GM12874 (cell line): ENCODE data around the gene CCDC107.

ENCODE experiments used
- CTCF ChIP-seq: IDR thresholded peaks from 2 replicates; pipeline ENCODE4 v1.5.1; 2011; ENCODE audit warnings: low read depth, mild to moderate bottlenecking, control low read depth, low read length, moderate library complexity; ENCODE audit not compliant: insufficient read depth

CCDC107 gene

GRCh38 chr9:35629597-35629996 lies 28.5 kb upstream of the CCDC107 start:
- TF ChIP-seq CTCF, result no peak

- TF ChIP-seq CTCF, result no peak
Measured at GRCh38 chr9:35635730-35636129, 22.4 kb upstream of the CCDC107 start.

- TF ChIP-seq CTCF, result no peak
Measured at GRCh38 chr9:35636135-35636876, 21.8 kb upstream of the CCDC107 start.

GRCh38 chr9:35639631-35640030 lies 18.5 kb upstream of the CCDC107 start:
- no peak for TF ChIP-seq CTCF

GRCh38 chr9:35643046-35643445 lies 15.0 kb upstream of the CCDC107 start:
- TF ChIP-seq CTCF, result no peak

GRCh38 chr9:35646153-35646532 lies 11.9 kb upstream of the CCDC107 start:
- no peak for TF ChIP-seq CTCF

GRCh38 chr9:35646533-35647265 lies 11.4 kb upstream of the CCDC107 start:
- TF ChIP-seq CTCF, result peak; percentile 100
